ENCODE results near the gene AGTR2.

DNA sequence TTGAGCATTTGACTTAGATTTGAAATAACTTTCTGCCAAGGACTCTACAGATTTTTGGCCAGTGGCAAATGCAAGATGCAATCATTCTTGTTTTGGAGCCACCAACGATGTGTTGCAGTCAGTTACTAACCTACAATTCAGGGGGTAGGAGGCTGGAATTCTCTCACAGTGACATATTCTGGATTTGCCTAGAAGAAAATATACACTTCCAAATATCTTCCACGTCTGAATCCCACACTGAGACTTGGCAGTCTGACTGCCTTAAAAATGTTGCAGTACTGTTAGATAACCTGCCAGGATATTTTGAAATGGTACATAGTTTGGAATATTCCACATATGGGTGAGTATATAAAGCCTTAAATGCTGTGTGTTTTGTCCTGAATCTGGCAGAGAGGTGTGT lies 27.6 kb upstream of the AGTR2 start:
- TF ChIP-seq, protein P1, sequence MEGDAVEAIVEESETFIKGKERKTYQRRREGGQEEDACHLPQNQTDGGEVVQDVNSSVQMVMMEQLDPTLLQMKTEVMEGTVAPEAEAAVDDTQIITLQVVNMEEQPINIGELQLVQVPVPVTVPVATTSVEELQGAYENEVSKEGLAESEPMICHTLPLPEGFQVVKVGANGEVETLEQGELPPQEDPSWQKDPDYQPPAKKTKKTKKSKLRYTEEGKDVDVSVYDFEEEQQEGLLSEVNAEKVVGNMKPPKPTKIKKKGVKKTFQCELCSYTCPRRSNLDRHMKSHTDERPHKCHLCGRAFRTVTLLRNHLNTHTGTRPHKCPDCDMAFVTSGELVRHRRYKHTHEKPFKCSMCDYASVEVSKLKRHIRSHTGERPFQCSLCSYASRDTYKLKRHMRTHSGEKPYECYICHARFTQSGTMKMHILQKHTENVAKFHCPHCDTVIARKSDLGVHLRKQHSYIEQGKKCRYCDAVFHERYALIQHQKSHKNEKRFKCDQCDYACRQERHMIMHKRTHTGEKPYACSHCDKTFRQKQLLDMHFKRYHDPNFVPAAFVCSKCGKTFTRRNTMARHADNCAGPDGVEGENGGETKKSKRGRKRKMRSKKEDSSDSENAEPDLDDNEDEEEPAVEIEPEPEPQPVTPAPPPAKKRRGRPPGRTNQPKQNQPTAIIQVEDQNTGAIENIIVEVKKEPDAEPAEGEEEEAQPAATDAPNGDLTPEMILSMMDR (IDR thresholded peaks at IDR 0.05; ENCODE audit: low read length), result no peak
- TF ChIP-seq EZH2 (IDR thresholded peaks at IDR 0.05; ENCODE audit: borderline replicate concordance, low read length), result no peak
